Stimulated activated CD4-positive, alpha-beta T cell treated with anti-CD3 and anti-CD28 coated beads, TNF-alpha, amount 100 ng/mL, for 4 hours (primary cell): ENCODE results near the gene MEAK7.
"Not testable (repeated sequence)": the region's sequence is repeated elsewhere in the genome, so short reads cannot be mapped to it uniquely, and the experiment has no call there.

Experiments used
- DNase-seq, 3 experiments: peaks; one replicate each; pipeline ENCODE4 v3.0.0-alpha.2; 2020; ENCODE audit warnings: low read depth in 3 of 3

MEAK7 gene

DNA sequence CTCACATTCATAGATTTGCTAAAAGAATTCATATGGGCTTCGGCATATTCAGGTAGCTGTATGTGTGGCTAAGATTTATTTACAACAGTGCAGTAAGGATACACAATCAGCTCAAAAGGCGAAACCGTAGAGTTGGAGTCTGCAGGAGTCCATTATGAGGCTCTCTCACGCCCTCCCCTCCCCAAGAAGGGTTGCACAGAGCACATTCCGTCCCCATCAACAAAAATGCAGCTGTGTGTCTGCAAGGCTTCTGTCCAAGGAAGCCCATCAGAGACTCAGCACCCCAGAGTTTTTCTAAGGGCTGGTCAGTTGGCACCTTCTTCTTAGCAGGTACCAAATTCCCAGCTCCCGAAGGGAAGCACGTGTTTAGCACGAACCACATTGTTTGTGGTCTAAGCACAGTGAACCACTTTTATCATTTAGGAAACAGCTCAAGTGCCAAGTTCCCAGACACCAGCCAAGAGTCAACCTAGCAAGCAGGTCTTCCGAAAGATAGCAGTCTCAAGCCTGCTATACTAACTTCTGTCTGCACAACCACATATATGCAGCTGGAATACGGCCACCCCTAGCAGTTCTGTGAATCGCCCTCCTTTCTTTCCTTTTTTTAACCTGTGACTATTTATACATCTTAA, 28.5 kb upstream of the MEAK7 start:
- DNase-seq = no peak

- no peak for DNase-seq
Observed at GRCh38 chr16:84532291-84532724, 27.8 kb upstream of the MEAK7 start.

GRCh38 chr16:84531671-84532111, 27.2 kb upstream of the MEAK7 start:
- DNase-seq = no peak

- no peak for DNase-seq
Observed at GRCh38 chr16:84530590-84530989, 26.1 kb upstream of the MEAK7 start.

- DNase-seq = no peak
Observed at GRCh38 chr16:84529607-84530006, 25.1 kb upstream of the MEAK7 start.

DNA sequence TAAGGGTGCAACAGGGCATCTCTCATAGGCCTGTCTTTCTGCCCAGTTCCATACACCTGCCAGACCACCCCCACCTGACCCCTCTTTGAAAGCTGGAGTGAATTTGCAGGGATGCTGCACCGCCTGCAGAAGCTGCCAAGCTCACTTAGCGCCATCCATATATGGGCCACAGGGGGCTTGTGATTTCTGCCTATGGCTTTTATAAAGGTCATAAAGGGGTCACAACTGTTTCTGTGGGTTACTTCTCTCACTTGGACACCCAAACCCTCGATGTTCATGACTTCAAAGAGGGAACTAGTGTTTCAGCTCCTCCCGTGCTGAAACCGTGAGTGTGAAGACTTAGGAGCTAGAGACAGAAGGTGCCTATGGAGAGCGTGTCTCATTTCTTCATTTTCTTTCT, 23.9 kb upstream of the MEAK7 start:
- no peak for DNase-seq

DNA sequence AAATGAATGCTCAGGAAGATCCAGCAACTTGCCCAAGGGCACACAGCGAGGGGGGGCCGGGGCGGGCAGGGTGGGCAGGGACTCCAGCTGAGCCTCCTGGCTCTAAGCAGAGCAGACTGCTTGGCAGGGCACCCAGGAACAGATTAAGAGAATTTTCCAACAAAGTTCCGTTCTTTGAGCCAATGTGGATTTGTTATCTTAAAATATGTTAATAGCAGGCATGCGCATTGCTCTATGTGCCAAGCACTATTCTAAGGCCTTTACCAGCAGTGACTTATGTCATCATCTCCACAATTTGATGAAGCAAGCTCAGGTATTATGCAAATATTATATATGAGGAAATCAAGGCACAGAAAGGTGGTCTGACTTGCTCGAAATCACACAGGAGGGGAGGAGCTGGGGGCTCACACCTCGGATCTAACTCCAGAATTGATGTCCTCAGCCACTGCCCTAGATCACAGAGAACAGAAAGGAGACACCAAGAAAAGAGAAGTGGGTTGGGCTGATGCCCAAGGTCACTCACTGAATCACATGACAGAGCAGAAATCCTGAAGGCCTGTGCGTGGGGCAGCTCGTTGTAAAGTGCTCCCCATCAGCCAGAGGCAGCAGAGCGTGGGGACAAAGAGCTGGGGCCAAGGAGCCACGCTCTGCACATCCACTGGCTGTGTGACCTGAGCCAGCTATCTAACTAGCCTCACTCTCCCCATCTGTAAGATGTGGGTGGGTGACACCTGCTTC, 23.2 kb upstream of the MEAK7 start:
- no peak for DNase-seq

GRCh38 chr16:84526794-84527531, 22.5 kb upstream of the MEAK7 start:
- DNase-seq = no peak

- not testable (repeated sequence) for DNase-seq
Observed at GRCh38 chr16:84524941-84525581, 20.6 kb upstream of the MEAK7 start.

DNA sequence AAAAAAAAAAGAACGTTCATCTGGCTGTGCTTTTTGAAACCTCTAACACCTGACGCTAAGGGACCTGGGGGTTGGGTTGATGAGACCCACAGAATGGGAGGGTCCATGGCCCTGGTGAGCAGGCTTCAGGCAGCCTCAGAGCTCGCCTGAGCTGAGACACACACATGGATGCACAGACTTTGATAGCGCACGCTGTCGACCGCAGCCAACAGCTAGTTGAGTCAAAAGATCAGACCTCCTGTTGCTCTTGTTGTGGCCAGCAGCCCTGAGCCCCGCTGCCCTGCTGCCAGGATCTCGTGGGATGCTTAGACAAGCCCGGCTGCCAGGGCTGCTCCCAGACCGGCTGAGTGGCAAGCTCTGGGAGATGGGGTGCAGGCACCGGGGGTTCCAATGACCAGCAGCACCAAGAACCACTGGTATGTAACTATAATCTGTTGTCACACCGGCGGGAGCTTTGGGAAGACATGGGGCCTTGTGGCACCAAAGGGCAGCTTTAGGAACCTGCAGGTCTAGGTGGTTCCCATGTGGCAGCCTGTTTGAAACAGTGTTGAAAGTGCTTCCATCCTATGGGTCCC, 20.0 kb upstream of the MEAK7 start:
- no peak for DNase-seq

DNA sequence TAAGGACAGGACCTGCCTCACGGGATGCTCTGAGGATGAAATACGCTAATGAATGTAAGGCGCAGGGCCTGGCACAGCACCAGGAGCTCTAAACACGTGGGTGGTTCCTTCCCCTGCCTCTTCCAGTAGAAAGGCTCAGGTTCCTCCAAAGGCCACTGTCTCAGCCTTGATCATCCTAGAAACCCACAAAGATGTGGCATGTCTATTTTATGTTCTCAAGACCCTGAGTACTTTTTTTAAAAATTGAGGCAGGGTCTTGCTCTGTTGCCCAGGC, 17.0 kb upstream of the MEAK7 start:
- no peak for DNase-seq

- no peak for DNase-seq
Observed at GRCh38 chr16:84520725-84521496, 16.5 kb upstream of the MEAK7 start.

GRCh38 chr16:84519855-84520254, 15.4 kb upstream of the MEAK7 start:
- DNase-seq = no peak

GRCh38 chr16:84518804-84519341, 14.4 kb upstream of the MEAK7 start:
- no peak for DNase-seq

GRCh38 chr16:84518220-84518619, 13.8 kb upstream of the MEAK7 start:
- not testable (repeated sequence) for DNase-seq

DNA sequence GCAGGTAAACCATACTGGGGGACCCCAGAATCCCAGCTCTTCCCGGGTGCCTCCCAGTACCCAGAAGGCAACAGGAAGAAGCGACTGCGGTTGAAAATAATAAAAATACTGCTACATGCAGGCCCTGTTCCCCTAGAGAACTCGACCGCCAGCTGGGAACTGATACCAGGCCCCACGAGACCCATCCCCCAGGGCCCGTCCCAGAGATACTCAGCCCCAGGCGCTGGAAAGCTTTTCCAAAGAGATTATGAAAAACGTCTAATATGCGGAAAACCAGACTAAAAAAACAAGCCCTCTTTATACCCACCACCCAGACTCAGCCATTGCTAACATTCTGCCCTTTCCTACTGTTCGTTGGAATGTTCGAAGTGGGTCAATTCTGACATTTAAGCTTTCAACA, 12.9 kb upstream of the MEAK7 start:
- no peak for DNase-seq

GRCh38 chr16:84514874-84515835, 10.7 kb upstream of the MEAK7 start:
- DNase-seq = peak; percentile 59 to 68 (median 61)

GRCh38 chr16:84514295-84514873, 9.9 kb upstream of the MEAK7 start:
- no peak for DNase-seq

DNA sequence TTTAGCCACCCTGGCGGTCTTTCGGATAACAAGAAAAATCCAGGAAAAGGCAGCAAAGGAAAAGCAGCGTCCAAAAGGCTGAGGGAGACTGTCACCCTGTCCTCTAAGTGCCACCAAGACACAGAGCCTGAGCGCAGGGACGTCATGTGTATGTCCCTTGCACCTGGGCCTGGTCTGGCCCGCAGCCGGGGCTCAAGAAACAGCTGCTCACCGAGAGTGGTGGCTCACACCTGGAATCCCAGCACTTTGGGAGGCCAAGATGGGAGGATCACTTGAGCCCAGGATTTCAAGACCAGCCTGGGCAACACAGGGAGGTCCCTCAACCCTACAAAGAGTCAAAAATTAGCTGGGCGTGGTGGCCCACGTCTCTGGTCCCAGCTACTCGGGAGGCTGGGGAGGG, 9.2 kb upstream of the MEAK7 start:
- DNase-seq = no peak

DNA sequence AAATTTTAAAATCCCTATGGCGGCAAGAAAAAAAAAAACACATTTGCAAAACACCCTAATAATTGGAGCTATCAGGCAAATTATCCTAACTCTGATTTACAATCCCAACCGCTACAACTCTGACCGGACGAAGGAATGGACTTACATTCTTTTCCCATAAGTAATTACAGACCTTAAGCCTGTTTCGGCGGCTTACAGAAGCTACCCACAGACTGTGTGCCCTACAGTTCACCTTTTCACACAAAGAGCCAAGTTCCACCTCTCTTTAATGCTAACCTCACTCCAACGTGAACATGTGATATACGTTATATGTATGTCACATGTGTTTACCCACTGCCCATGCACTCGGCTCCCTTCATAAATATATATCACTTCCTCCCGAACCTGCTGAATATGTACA, 8.7 kb upstream of the MEAK7 start:
- no peak for DNase-seq
